H1 (cell line): ENCODE measurements around the gene RWDD3. TPM values are rescaled to one million over a fixed set of nuclear protein-coding genes. Genes with fewer than 3 reads are reported as not detected.

Source experiments
- JUN ChIP-seq: IDR thresholded peaks from 2 replicates; pipeline ENCODE4 v1.6.1; 2011; ENCODE audit warnings: low read depth, mild to moderate bottlenecking, improper control_type of control experiment, low read length
- SP2 ChIP-seq: IDR thresholded peaks from 2 replicates; pipeline ENCODE4 v1.6.1; 2012; ENCODE audit warnings: mild to moderate bottlenecking, low read length, inconsistent platforms
- polyA plus RNA-seq, 7 experiments: library from polyadenylated mRNA; depleted of rRNA in 3 of 7; stranded (reverse) in 5 of 7; unstranded in 2 of 7; fragments of >200 nt in 5 of 7; fragments of 200-250 nt in 2 of 7; gene quantifications; 1 replicate in 5 of 7; 2 replicates in 1 of 7; 4 replicates in 1 of 7; pipeline versions ENCODE4 v1.2.1 to v1.2.3, GENCODE V29; 2011 to 2013; ENCODE audit warnings: missing spikeins in 2 of 7, mixed read lengths in 2 of 7
- total RNA-seq: library from RNA; stranded (reverse); fragmentation: NEBNext Ultra II Directional; extraction: Animal tissue kit (Norgen Biotek cat#: 25700); gene quantifications from 2 replicates; pipeline ENCODE4 v1.2.1, GENCODE V29; 2021
- TF ChIP-seq, protein P1 (sequence below): IDR thresholded peaks from 2 replicates; pipeline ENCODE4 v1.6.1; 2012; ENCODE audit warnings: inconsistent platforms

The RWDD3 gene
- total and polyA plus RNA-seq, 2 of the 8 experiments (the other 6 are each of a cell fraction or from before 2014, with no cell fraction given), result 7.9 to 14.5 TPM

- TF ChIP-seq JUN (no peak), SP2 (no peak)
- TF ChIP-seq, protein P1, sequence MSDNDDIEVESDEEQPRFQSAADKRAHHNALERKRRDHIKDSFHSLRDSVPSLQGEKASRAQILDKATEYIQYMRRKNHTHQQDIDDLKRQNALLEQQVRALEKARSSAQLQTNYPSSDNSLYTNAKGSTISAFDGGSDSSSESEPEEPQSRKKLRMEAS, result no peak
- TF ChIP-seq, all 59 proteins: peak for 0
Measured at GRCh38 chr1:95201905-95202304, 32.1 kb upstream of the RWDD3 start (continued).
